GM15510 (cell line): Measurements from ENCODE around the gene SUGCT.

ENCODE experiments used
- POLR2A ChIP-seq: IDR thresholded peaks from 3 replicates; pipeline ENCODE4 v1.6.1; 2011; ENCODE audit warnings: borderline replicate concordance; ENCODE audit not compliant: insufficient read length; ENCODE audit errors: extremely low read depth

SUGCT gene

DNA sequence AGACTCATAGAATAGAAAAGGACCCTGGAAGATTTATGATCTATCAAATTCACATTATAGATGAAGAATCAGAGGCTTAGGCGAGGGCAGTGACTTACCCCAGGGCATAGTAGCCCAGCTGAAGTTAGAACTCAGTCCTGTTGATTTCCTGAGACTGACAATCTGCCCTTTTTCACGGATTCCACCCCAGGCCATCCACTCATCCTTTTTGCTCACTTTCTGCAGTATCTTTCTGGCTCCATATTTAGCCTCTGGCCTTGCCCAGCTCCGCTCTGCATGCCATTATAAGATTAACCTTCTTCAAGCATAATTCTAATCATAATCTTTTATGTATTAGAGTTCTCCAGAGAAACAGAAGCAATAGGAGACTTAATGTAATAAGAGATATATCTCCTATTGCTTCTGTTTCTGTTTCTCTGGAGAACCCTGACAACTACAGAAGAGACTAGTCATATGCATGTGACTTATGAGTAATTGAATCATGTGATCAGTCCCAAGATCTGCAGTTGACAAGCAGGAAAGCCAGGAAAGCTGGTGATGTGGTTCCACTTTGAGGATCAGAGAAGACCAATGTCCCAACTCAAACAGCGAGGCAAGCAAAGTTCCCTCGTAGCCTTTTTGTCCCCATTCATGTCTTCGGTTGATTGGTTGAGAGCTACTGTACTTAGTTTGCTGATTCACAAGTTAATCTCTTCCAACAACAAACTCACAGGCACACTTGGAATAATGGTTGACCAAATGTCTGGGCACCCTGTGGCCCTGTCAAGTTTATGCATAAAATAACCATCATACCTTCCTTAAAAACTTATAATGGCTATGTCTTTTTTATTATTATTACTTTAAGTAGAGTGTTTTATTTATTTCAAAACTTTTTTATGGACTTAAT lies 412.1 kb downstream of the SUGCT start:
- TF ChIP-seq POLR2A: no peak

- no peak for TF ChIP-seq POLR2A
These were observed 414.7 kb downstream of the SUGCT start for GRCh38 chr7:40549372-40550039.

DNA sequence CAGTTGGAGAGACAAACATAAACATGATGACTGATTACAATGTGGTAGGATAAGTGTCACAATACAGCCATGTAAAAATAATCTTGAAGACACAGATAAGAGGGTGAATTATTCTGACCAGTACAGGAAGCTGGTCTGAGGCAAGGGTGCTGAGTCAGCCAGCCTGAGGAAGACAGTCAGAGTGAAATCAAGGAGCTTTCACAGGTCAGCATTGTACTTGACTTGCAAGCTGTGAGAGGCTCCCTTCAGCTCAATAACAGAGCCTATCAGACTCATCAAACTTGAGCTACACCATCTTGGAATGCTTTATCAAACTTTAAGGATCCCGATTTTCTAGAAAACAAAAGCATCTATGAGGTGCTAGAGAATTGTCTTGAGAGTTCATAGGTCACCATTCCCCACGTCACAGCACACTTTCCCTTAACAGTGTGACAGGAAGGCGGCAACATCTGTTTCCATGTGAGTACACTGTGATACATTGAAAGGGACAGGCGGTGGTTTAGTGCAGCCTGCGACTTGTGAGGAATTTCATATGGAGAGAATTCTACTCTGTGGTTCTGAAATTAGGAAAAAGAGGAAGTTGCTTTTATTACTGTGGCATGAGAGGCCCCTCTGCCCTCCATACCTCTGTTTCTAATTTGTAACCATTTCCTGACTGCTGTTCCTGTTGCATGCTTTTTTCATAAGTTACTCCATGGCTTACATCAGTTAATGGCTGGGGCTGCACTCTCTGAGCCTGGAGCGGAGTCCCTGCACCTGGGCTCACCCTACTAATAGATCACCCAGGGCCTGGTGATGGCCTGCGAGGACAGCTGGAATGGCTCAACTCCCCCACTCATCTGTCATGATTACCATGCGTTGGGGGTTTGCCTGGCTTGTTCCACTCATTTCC lies 417.1 kb downstream of the SUGCT start:
- no peak for TF ChIP-seq POLR2A

GRCh38 chr7:40560672-40561071 lies 425.9 kb downstream of the SUGCT start:
- TF ChIP-seq POLR2A: no peak

- TF ChIP-seq POLR2A: no peak
These were observed 432.1 kb downstream of the SUGCT start for GRCh38 chr7:40566879-40567278.

GRCh38 chr7:40569326-40569725 lies 434.5 kb downstream of the SUGCT start:
- TF ChIP-seq POLR2A: no peak

- TF ChIP-seq POLR2A: no peak
These were observed 435.4 kb downstream of the SUGCT start for GRCh38 chr7:40570223-40570622.

DNA sequence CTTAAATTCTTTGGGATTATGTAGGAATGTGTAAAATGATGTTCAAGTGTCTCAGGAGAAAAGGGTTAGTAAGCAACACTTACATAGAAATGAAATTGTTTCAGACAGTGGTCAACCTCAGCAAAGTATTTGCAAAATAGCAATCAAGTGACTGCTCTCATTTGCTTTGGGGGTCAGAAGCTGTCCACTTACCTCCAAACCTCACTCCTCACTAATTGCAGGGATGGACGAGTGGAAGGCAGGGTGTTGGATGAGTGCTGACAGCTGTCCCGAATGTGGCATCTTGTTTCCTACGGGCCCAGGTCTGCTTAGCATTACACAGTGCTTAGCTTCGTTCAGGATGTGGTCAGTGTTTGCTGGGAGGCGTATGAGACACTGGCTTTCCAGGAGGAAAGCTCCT lies 437.0 kb downstream of the SUGCT start:
- no peak for TF ChIP-seq POLR2A

DNA sequence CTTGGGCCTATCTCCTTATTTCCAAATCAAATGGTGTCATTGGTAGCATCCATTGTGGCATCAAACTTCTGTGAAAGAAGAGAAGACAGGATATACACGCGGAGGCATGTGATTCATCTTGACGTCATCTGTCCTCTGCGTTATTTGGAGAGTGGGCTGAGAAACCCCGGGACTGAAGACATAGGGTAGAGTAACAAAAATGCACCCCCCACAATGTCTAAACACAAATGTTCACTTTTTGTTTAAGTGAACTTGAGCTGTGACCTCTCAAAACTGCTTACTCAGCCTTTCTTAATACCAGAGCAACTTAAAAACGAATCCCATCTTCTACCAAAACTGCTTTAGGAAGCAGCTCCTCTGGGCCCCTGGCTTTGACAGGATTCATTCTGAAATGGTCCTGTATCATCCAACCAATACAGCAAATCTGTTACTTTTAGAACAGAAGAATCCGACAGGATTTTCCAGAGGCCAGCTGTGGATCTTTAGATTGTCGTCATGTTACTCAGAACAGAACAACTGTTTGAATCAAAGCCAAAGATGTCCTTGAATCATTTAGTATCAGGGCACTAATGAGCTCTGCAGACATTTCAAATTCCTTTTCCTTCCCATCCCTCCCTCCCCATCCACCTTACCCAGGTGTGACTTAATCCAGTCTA lies 438.1 kb downstream of the SUGCT start:
- no peak for TF ChIP-seq POLR2A

- TF ChIP-seq POLR2A: no peak
These were observed 444.6 kb downstream of the SUGCT start for GRCh38 chr7:40579401-40579800.

DNA sequence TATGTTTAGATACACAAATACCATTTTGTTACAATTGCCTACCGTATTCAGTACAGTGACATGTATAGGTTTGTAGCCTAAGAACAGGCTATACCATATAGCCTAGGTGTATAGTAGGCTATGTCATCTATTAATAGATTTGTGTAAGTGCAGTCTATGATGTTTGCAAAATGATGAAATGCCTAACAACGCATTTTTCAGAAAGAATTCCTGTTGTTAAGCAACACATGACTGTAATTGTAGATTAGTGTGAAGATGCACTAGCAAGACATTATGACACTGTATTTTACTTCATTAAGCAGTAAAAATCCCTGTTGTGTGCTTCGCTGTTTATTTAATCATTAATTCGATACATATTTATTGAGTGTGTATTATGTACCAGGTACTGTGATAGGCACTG lies 446.0 kb downstream of the SUGCT start:
- TF ChIP-seq POLR2A: no peak

DNA sequence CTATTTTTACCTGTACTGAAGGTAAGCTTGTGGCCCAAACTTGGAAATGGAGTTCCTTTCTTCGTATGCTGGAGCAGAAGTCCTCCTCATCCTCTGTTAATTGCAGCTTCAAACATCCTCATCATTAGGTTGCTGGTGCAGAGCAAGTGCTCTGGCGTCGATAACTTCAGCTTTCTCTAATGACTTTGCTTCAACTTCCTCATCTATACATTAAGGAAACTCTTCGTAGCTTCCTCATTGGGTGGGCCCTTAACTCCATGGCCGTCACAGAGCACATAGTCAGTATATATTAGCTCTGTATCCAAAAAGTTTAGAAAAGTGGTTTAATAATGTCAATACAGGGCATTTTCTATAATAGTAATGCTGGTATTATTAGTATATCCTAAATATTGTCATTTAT lies 447.7 kb downstream of the SUGCT start:
- TF ChIP-seq POLR2A: no peak

GRCh38 chr7:40583667-40584444 lies 449.1 kb downstream of the SUGCT start:
- TF ChIP-seq POLR2A: no peak
